ENCODE data around the gene RTN4IP1.

RTN4IP1 gene

DNA sequence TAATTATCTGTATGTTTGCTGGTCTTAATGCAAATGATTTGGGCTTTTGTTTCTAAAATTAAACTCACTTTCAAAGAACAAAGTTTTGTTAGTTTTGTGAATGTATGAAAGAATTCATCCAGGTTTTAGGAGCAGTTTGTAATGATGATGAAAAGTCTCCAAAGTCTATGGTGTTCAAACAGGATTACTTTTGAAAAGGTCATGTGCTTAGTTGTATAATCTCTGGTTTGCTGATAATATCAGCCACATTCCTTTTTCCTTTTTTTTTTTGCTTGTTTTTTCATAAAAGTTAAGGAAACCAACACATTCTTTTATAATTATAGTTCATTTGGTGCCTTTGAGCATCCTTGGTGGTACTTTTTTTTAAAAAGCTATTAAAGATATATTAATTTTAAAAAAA, 88.9 kb downstream of the RTN4IP1 start:
- H3K4me1 ChIP-seq (ENCODE audit: insufficient read depth, low read length), result no peaks in the 10 kb centered on the region
- no peaks in the 10 kb centered on the region for H3K9me3 ChIP-seq (ENCODE audit: low read length)
- no peak overlapping the region for H3K4me3 ChIP-seq (ENCODE audit: low read depth in 1 of 2, low read length in 2 of 2)
- no peak overlapping the region for H3K27ac ChIP-seq (ENCODE audit: low read depth, low read length)
- H3K9ac ChIP-seq (ENCODE audit: low read length), result no peak overlapping the region
- no peaks in the 10 kb centered on the region for H3K27me3 ChIP-seq (ENCODE audit: control insufficient read depth in 1 of 2, insufficient read depth in 2 of 2, low read length in 2 of 2)
- H3K36me3 ChIP-seq (ENCODE audit: insufficient read depth, low read length), result no peaks in the 10 kb centered on the region

DNA sequence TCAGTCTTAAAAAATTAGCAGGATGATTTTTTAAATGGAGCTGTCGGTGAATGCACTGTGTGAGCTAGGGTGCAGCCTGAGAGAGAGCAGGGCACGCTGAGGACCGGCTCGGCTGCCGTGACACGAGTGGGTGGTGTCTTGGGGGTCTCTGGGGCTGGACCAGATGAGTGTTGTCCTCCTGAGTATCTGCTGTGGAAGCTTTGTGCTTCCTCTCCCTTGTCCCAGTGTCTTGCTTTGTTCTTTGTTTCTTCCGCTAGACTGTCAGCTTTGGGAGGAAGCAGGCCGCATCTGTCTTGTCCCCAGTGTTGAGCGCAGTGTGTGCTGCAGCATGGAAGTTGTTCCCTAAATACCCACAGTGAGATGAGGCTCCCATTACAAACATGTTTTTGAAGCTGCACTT, 89.4 kb downstream of the RTN4IP1 start:
- Histone ChIP-seq H3K4me1 (ENCODE audit: insufficient read depth, low read length) (no peaks in the 10 kb centered on the region), H3K27me3 (ENCODE audit: control insufficient read depth in 1 of 2, insufficient read depth in 2 of 2, low read length in 2 of 2) (no peaks in the 10 kb centered on the region), H3K4me3 (ENCODE audit: low read depth in 1 of 2, low read length in 2 of 2) (no peak overlapping the region), H3K27ac (ENCODE audit: low read depth, low read length) (no peak overlapping the region), H3K36me3 (ENCODE audit: insufficient read depth, low read length) (no peaks in the 10 kb centered on the region), H3K9me3 (ENCODE audit: low read length) (no peaks in the 10 kb centered on the region), H3K9ac (ENCODE audit: low read length) (no peak overlapping the region)

DNA sequence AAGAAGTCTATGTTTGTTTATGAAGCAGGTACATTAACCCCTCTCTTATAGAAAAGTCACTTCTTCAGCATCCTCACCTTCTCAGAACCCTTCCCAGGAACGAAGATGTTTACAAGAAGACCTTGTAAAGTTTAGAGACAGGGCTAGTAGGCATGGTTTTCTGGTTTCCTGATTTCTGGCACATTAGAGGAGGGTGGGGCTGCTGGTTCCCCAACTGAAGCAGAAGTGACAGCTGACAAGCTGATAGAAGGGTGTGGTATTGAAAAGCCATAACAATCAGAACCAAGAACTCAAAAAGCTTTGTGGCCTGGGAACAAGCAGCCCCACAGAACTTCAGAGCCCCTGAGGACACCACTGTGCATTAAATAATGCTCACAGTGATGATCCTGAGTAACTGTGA, 91.2 kb downstream of the RTN4IP1 start:
- H3K27ac ChIP-seq (ENCODE audit: low read depth, low read length), result no peak overlapping the region
- no peaks in the 10 kb centered on the region for H3K36me3 ChIP-seq (ENCODE audit: insufficient read depth, low read length)
- no peaks in the 10 kb centered on the region for H3K4me1 ChIP-seq (ENCODE audit: insufficient read depth, low read length)
- H3K4me3 ChIP-seq (ENCODE audit: low read depth in 1 of 2, low read length in 2 of 2), result no peak overlapping the region
- H3K9me3 ChIP-seq (ENCODE audit: low read length), result no peaks in the 10 kb centered on the region
- H3K27me3 ChIP-seq (ENCODE audit: control insufficient read depth in 1 of 2, insufficient read depth in 2 of 2, low read length in 2 of 2), result no peaks in the 10 kb centered on the region
- H3K9ac ChIP-seq (ENCODE audit: low read length), result no peak overlapping the region

DNA sequence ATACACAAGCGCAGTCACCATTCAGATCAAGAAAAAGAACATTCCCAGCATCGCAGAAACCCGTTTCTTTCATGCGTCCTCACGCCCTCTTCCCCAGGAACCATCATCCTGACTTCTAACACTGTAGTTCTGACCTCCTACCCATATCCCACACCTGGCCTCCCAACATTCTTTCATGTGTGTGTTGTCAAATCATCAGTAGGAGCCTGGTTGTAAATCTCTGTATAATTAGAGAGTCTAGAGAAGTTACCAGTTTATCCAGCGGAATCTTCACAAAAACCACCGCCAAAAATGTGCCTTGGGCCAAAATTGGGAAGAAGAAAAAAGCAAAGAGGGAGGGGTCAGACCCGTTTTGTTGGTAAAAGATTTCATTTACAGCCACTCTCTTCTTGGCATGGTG, 91.6 kb downstream of the RTN4IP1 start:
- H3K9me3 ChIP-seq (ENCODE audit: low read length), result no peaks in the 10 kb centered on the region
- H3K36me3 ChIP-seq (ENCODE audit: insufficient read depth, low read length), result no peaks in the 10 kb centered on the region
- no peaks in the 10 kb centered on the region for H3K4me1 ChIP-seq (ENCODE audit: insufficient read depth, low read length)
- no peak overlapping the region for H3K27ac ChIP-seq (ENCODE audit: low read depth, low read length)
- H3K4me3 ChIP-seq (ENCODE audit: low read depth in 1 of 2, low read length in 2 of 2), result no peak overlapping the region
- no peak overlapping the region for H3K9ac ChIP-seq (ENCODE audit: low read length)
- no peaks in the 10 kb centered on the region for H3K27me3 ChIP-seq (ENCODE audit: control insufficient read depth in 1 of 2, insufficient read depth in 2 of 2, low read length in 2 of 2)

DNA sequence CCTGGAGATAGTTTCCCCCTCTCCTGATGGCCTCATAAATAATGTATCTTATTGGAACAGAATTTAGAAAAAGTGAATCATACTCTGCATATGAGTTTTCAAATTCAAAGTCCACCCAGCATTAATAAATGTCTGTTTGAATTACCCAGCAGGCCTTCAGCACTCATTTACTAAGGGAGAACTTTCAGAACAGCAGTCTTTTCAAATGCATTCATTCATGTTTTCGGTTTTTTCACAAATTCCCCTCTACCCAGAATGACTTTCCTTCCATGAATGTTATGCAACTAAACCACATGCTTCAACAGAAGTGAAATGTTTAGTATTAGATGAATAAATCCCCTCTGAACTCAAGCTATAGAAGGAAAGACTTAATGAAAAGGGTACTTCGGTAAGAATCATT, 92.4 kb downstream of the RTN4IP1 start:
- Histone ChIP-seq H3K36me3 (ENCODE audit: insufficient read depth, low read length) (no peaks in the 10 kb centered on the region), H3K4me3 (ENCODE audit: low read depth in 1 of 2, low read length in 2 of 2) (no peak overlapping the region), H3K27ac (ENCODE audit: low read depth, low read length) (no peak overlapping the region)

DNA sequence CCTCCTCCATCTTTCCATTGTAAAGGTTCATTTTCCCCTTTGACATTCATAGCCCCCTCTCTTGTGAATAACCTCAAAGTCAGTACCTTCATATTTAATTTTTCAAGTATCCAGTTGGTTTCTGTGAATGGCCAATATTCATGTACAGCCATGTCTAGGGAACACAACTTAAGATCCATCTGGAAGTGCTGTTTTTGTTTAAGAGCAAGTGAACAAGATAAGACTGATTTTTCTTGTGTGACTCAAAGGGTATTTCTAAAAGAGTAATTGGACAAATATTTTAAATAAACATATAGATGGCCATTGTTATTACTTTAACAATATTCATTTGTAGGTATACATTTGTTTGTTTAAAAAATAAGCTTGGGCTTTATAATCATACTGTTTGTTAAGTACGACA, 92.9 kb downstream of the RTN4IP1 start:
- Histone ChIP-seq H3K36me3 (ENCODE audit: insufficient read depth, low read length) (no peaks in the 10 kb centered on the region), H3K4me1 (ENCODE audit: insufficient read depth, low read length) (no peaks in the 10 kb centered on the region), H3K27me3 (ENCODE audit: control insufficient read depth in 1 of 2, insufficient read depth in 2 of 2, low read length in 2 of 2) (no peaks in the 10 kb centered on the region), H3K4me3 (ENCODE audit: low read depth in 1 of 2, low read length in 2 of 2) (no peak overlapping the region), H3K9ac (ENCODE audit: low read length) (no peak overlapping the region), H3K27ac (ENCODE audit: low read depth, low read length) (no peak overlapping the region), H3K9me3 (ENCODE audit: low read length) (no peaks in the 10 kb centered on the region)

More for the DNA sequence above, 92.4 kb downstream of the RTN4IP1 start:
- Histone ChIP-seq H3K27me3 (ENCODE audit: control insufficient read depth in 1 of 2, insufficient read depth in 2 of 2, low read length in 2 of 2) (no peaks in the 10 kb centered on the region), H3K9ac (ENCODE audit: low read length) (no peak overlapping the region), H3K9me3 (ENCODE audit: low read length) (no peaks in the 10 kb centered on the region), H3K4me1 (ENCODE audit: insufficient read depth, low read length) (no peaks in the 10 kb centered on the region)

DNA sequence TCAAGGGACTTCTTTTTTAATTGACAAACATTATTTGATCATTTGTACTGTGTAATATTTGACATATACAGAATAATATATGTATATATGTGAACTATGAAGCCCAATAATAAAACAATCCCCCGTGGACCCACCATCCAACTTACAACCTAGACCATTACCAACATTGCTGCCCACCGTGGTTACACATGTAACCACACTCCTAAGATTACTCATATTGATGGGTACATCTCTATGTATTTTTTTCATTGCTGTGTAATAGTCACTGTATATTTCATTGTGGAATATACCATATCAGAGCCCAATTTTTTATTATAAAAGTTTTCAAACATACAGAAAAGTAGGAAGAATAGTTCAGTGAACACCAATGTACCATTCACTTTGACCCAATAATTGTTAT, 94.3 kb downstream of the RTN4IP1 start:
- H3K4me1 ChIP-seq (ENCODE audit: insufficient read depth, low read length), result no peaks in the 10 kb centered on the region
- H3K9me3 ChIP-seq (ENCODE audit: low read length), result no peaks in the 10 kb centered on the region
- H3K36me3 ChIP-seq (ENCODE audit: insufficient read depth, low read length), result no peaks in the 10 kb centered on the region
- H3K27ac ChIP-seq (ENCODE audit: low read depth, low read length), result no peak overlapping the region
- no peak overlapping the region for H3K9ac ChIP-seq (ENCODE audit: low read length)
- H3K27me3 ChIP-seq (ENCODE audit: control insufficient read depth in 1 of 2, insufficient read depth in 2 of 2, low read length in 2 of 2), result no peaks in the 10 kb centered on the region
- H3K4me3 ChIP-seq (ENCODE audit: low read depth in 1 of 2, low read length in 2 of 2), result no peak overlapping the region

DNA sequence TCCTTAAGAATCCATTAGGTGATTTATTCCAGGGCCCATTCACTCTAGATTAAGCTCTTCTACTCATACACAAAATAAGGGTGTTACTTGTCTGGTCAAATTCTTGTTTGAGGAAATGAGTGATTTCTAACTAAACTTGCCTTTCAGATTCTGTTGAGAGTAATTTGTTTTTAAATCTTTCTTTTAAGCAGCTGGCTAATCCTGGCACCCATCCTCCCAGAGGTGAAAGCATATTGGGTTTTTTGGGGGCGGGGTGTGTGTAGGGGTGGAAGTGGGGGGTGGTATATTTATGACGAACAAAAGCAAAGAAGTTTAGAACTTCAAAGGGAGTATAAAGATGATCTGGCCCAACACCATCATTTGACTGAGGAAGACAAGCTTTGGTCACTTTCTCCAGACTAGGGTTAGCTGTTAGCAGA, 94.7 kb downstream of the RTN4IP1 start:
- H3K27ac ChIP-seq (ENCODE audit: low read depth, low read length), result no peak overlapping the region
- no peaks in the 10 kb centered on the region for H3K27me3 ChIP-seq (ENCODE audit: control insufficient read depth in 1 of 2, insufficient read depth in 2 of 2, low read length in 2 of 2)
- H3K4me3 ChIP-seq (ENCODE audit: low read depth in 1 of 2, low read length in 2 of 2), result no peak overlapping the region
- H3K9me3 ChIP-seq (ENCODE audit: low read length), result no peaks in the 10 kb centered on the region
- no peaks in the 10 kb centered on the region for H3K4me1 ChIP-seq (ENCODE audit: insufficient read depth, low read length)
- no peaks in the 10 kb centered on the region for H3K36me3 ChIP-seq (ENCODE audit: insufficient read depth, low read length)
- no peak overlapping the region for H3K9ac ChIP-seq (ENCODE audit: low read length)

DNA sequence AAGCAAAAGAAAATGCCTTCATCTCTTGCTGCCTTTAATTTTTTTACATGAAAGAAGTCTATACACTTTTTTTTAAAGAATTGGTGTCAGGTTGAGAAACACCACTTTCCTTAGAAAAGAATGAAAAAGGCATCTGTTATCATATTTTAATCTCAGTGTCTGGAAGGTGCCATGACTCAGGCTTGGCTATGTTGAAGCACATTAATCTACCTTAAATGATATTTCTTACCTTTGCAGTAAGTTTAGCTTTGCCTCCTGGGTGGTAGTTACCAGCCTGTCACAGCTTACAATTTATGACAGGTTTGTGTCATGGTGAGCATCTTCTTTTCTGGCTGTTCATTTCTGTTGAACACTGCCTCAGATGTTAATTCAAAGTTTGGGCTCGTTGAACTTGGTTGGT, 95.3 kb downstream of the RTN4IP1 start:
- H3K9ac ChIP-seq (ENCODE audit: low read length), result no peak overlapping the region
- H3K4me3 ChIP-seq (ENCODE audit: low read depth in 1 of 2, low read length in 2 of 2), result no peak overlapping the region

DNA sequence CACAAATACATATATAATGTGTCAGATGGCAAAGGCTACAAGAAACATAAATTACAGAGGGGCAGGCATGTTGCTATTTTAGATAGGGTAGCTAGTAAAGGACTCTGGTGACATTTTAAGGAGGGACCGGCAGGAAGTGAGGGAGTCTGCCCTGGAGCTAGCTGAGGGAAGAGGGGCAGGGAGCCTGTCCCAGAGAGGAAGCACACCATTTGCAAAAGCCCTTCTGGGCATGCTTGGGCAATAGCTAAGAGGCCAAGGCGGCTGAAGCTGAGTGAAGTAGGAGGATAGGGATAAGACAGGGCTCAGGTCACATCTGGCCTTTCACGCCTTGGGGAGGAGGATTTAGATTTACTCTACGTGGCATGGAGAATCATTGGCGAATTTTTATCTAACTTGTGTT, 96.2 kb downstream of the RTN4IP1 start:
- H3K27ac ChIP-seq (ENCODE audit: low read depth, low read length), result no peak overlapping the region
- no peak overlapping the region for H3K9ac ChIP-seq (ENCODE audit: low read length)
- H3K36me3 ChIP-seq (ENCODE audit: insufficient read depth, low read length), result no peaks in the 10 kb centered on the region
- H3K27me3 ChIP-seq (ENCODE audit: control insufficient read depth in 1 of 2, insufficient read depth in 2 of 2, low read length in 2 of 2), result no peaks in the 10 kb centered on the region
- H3K9me3 ChIP-seq (ENCODE audit: low read length), result no peaks in the 10 kb centered on the region
- no peak overlapping the region for H3K4me3 ChIP-seq (ENCODE audit: low read depth in 1 of 2, low read length in 2 of 2)
- H3K4me1 ChIP-seq (ENCODE audit: insufficient read depth, low read length), result no peaks in the 10 kb centered on the region

More for the DNA sequence above, 95.3 kb downstream of the RTN4IP1 start:
- Histone ChIP-seq H3K27ac (ENCODE audit: low read depth, low read length) (no peak overlapping the region), H3K27me3 (ENCODE audit: control insufficient read depth in 1 of 2, insufficient read depth in 2 of 2, low read length in 2 of 2) (no peaks in the 10 kb centered on the region), H3K4me1 (ENCODE audit: insufficient read depth, low read length) (no peaks in the 10 kb centered on the region), H3K36me3 (ENCODE audit: insufficient read depth, low read length) (no peaks in the 10 kb centered on the region), H3K9me3 (ENCODE audit: low read length) (no peaks in the 10 kb centered on the region)

DNA sequence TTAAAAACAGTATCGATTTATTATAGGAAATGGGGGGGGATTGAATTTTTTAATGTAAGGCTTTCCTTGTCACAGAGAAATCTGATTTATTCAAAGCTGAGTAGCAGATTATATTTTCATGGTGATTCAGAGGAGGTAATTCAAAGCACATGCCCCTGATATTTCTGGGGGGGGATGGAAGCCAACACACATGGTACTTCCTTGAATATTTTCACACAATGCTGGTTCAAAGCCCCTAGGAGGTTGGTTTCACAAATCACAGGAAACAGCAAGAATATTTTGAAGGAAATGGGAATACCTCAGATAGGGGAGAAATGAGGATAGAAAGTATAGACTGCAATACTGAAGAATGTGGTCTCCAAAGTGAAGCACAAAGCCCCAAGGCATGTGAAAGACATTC, 98.8 kb downstream of the RTN4IP1 start:
- Histone ChIP-seq H3K4me1 (ENCODE audit: insufficient read depth, low read length) (no peaks in the 10 kb centered on the region), H3K36me3 (ENCODE audit: insufficient read depth, low read length) (no peaks in the 10 kb centered on the region), H3K9ac (ENCODE audit: low read length) (no peak overlapping the region), H3K4me3 (ENCODE audit: low read depth in 1 of 2, low read length in 2 of 2) (no peak overlapping the region), H3K9me3 (ENCODE audit: low read length) (no peaks in the 10 kb centered on the region), H3K27me3 (ENCODE audit: control insufficient read depth in 1 of 2, insufficient read depth in 2 of 2, low read length in 2 of 2) (no peaks in the 10 kb centered on the region), H3K27ac (ENCODE audit: low read depth, low read length) (no peak overlapping the region)

DNA sequence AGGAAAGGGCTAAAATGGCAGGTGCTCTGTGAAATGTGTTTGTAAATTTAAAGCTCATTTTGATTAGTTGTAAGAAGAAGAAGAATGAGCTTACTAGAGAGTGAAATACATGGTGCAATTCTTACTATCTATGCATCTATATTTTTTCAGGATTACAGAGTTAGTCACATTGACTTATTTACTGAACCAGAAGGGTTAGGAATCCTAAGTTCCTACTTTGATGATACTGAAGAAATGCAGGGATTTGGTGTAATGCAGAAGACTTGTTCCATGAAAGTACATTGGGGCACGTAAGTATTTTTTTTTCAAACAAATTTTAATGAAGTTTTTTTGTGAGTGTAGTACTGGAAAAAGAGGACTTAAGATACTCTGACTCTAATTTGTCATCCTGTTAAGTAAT, 99.3 kb downstream of the RTN4IP1 start:
- H3K4me1 ChIP-seq (ENCODE audit: insufficient read depth, low read length), result peaks cover 3% of the 10 kb centered on the region
- H3K9me3 ChIP-seq (ENCODE audit: low read length), result no peaks in the 10 kb centered on the region
- no peak overlapping the region for H3K4me3 ChIP-seq (ENCODE audit: low read depth in 1 of 2, low read length in 2 of 2)
- H3K27ac ChIP-seq (ENCODE audit: low read depth, low read length), result no peak overlapping the region
- no peak overlapping the region for H3K9ac ChIP-seq (ENCODE audit: low read length)
- no peaks in the 10 kb centered on the region for H3K36me3 ChIP-seq (ENCODE audit: insufficient read depth, low read length)
- no peaks in the 10 kb centered on the region for H3K27me3 ChIP-seq (ENCODE audit: control insufficient read depth in 1 of 2, insufficient read depth in 2 of 2, low read length in 2 of 2)
